Immature natural killer cell (primary cell): ENCODE data around the gene MARCKSL1. TPM values are rescaled to one million over a fixed set of nuclear protein-coding genes. Genes with fewer than 3 reads are reported as not detected.
"Not testable (repeated sequence)": the region's sequence is repeated elsewhere in the genome, so short reads cannot be mapped to it uniquely, and the experiment has no call there.

Experiments
- DNase-seq, 3 donors: peaks; one replicate each; pipeline ENCODE4 v3.0.0; 2022; ENCODE audit warnings: mixed read lengths in 1 of 3
- H3K27ac Mint-ChIP-seq, 6 donors: one replicate each; pipeline ENCODE4 v1.8.0; 2020; ENCODE audit warnings: mixed read lengths in 6 of 6, mild to moderate bottlenecking in 5 of 6, inconsistent platforms in 4 of 6, moderate library complexity in 3 of 6
- H3K27me3 Mint-ChIP-seq, 3 donors: one replicate each; pipeline ENCODE4 v1.8.0; 2020 to 2021; ENCODE audit warnings: low read depth in 3 of 3, mild to moderate bottlenecking in 3 of 3, mixed read lengths in 3 of 3, moderate library complexity in 3 of 3, inconsistent platforms in 1 of 3
- H3K36me3 Mint-ChIP-seq, 3 donors: one replicate each; pipeline ENCODE4 v1.8.0; 2020; ENCODE audit warnings: mixed read lengths in 3 of 3, inconsistent platforms in 2 of 3, mild to moderate bottlenecking in 2 of 3
- H3K4me1 Mint-ChIP-seq, 2 donors: one replicate each; pipeline ENCODE4 v1.8.0; 2020; ENCODE audit warnings: inconsistent platforms in 2 of 2, mild to moderate bottlenecking in 2 of 2, mixed read lengths in 2 of 2, moderate library complexity in 1 of 2
- H3K4me3 Mint-ChIP-seq, 5 donors: one replicate each; pipeline ENCODE4 v1.8.0; 2020; ENCODE audit warnings: mild to moderate bottlenecking in 5 of 5, mixed read lengths in 5 of 5, inconsistent platforms in 3 of 5, moderate library complexity in 3 of 5
- H3K9me3 Mint-ChIP-seq, 6 donors: one replicate each; pipeline ENCODE4 v1.8.0; 2020; ENCODE audit warnings: mild to moderate bottlenecking in 6 of 6, mixed read lengths in 6 of 6, inconsistent platforms in 4 of 6, moderate library complexity in 3 of 6
- polyA plus RNA-seq, 3 donors: library from polyadenylated mRNA; unstranded; fragments of 300-500 nt; fragmentation: Illumina TruSeq; gene quantifications; one replicate each; pipeline ENCODE4 v1.2.3, GENCODE V29; 2021

The MARCKSL1 gene
- polyA plus RNA-seq, 3 donors from 2014 or later = 20.5 to 46.9 (median 27.7) TPM

DNA sequence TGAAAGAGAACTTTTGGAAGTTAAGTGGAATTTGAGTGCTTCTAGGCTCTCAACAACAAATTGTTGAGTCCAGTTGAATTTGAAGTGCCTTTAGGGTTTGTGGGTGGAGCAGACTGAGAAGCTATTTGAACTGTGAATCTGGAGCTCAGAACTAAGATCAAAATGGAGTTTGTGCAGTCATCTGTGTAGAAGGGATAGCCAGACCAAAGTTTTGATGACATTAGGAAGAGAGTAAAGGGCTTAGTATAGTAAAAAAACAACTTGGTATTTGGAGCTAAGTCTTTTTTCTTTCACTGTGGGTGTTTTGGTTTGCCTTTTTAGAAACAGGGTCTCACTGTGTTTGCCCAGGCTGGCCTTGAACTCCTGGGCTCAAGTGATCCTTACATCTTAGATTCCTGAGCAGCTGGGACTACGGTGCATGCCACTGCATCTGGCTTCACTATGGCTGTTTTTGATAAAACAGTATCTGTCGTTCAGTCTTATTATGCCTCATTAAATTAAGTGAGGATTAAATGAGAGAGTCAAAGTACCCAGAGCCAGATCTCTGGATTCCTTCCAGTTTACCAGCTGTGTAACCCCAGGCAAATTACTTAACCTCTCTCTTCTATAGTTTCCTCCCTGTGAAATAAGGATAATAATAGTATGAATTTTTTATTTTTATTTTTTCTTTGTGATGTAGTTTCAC lies 24.2 kb downstream of the MARCKSL1 start:
- no peaks in the 10 kb centered on the region for H3K27me3 Mint-ChIP-seq
- H3K36me3 Mint-ChIP-seq = peaks cover 0 to 12% (median 9%) of the 10 kb centered on the region in 3 donors

DNA sequence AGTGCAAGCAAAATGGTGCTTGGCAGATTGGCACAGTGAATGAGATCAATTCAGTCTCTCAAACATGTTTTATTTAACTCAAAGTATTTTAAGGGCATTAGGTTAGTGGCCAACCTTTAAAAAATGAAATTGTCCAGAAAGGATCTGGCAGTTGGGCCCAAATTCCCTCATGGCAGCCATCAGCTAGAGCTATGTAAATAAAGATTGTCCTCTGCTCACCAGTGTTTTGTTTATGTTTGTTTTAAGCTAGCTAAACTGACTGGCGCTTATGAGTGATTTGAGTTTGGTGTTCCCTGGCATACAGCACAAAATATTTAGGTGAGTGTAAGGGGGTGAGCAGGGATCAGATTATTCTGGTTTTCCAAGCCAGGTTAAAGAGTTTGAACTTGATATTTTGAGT lies 26.1 kb downstream of the MARCKSL1 start:
- no peak for DNase-seq
- Mint-ChIP-seq H3K27me3 (no peaks in the 10 kb centered on the region), H3K9me3 (no peaks in the 10 kb centered on the region), H3K4me1 (peaks cover 45 to 76% of the 10 kb centered on the region in 2 donors), H3K36me3 (peaks cover 7 to 14% (median 11%) of the 10 kb centered on the region in 3 donors), H3K4me3 (no peak overlapping the region), H3K27ac (peak overlapping the region in 5 of 6 donors; percentile 43 to 69 (median 53))

More for the DNA sequence above, 24.2 kb downstream of the MARCKSL1 start:
- Mint-ChIP-seq H3K4me3 (no peak overlapping the region), H3K27ac (peak overlapping the region; percentile 9 to 88 (median 70)), H3K9me3 (no peaks in the 10 kb centered on the region), H3K4me1 (peaks cover 48 to 72% of the 10 kb centered on the region in 2 donors)
- DNase-seq = no peak

GRCh38 chr1:32307324-32307723 lies 28.7 kb downstream of the MARCKSL1 start:
- Mint-ChIP-seq H3K27ac (peak overlapping the region in 1 of 6 donors; percentile 22), H3K4me1 (peaks cover 45 to 74% of the 10 kb centered on the region in 2 donors), H3K27me3 (no peaks in the 10 kb centered on the region), H3K36me3 (peaks cover 14 to 19% (median 17%) of the 10 kb centered on the region in 3 donors), H3K4me3 (no peak overlapping the region), H3K9me3 (no peaks in the 10 kb centered on the region)
- DNase-seq = no peak

DNA sequence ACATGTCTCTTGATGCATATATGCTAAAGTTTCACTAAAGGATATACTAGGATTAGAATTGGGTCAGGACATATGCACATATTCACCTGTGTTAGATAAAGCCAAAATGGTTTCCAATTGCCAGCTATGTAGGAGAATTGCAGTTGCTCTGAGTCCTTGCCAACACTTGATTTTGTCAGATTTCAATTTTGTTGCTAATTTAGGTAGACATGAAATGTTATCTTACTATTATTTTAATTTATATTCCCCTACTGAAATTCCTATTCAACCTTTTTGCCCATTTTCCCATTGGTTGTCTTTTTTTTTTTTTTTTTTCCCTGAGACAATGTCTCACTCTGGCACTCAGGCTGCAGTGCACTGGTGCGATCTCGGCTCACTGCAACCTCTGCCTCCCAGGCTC lies 30.7 kb downstream of the MARCKSL1 start:
- DNase-seq = no peak
- peaks cover 37 to 69% of the 10 kb centered on the region in 2 donors for H3K4me1 Mint-ChIP-seq
- peaks cover 0 to 1% (median 0%) of the 10 kb centered on the region in 3 donors for H3K27me3 Mint-ChIP-seq
- H3K36me3 Mint-ChIP-seq = peaks cover 14 to 19% (median 17%) of the 10 kb centered on the region in 3 donors
- peak overlapping the region in 1 of 6 donors; percentile 10 for H3K27ac Mint-ChIP-seq
- no peaks in the 10 kb centered on the region for H3K9me3 Mint-ChIP-seq
- no peak overlapping the region for H3K4me3 Mint-ChIP-seq

DNA sequence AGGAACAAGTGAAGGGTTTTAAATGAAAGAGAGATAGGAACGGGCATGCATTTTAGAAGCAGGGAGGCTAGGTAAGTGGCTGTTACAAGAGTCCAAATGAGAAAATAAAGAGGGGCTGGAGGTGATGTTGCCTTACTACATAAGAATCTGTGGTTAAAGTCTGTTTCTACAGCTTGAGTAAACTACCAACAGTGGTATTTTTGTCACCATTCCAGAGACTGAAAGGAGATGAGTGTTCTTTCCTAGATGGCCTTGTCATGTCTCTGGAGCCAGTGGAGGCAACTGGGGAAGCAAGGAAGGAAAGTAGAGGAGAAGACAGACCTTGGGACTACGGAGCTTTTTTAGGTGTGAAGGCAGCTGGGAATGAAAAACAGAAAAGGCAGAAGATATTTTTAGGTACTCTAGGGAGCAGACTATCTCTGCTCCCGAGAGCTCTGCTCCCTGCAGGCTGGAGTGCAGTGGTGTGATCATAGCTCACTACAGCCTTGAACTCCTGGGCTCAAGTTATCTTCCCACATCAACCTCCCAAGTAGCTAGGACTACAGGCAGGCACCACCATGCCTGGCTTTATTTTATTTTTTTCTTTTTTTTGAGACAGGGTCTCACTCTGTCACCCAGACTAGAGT lies 31.9 kb downstream of the MARCKSL1 start:
- H3K27me3 Mint-ChIP-seq = peaks cover 0 to 1% (median 0%) of the 10 kb centered on the region in 3 donors
- H3K36me3 Mint-ChIP-seq = peaks cover 14 to 19% (median 17%) of the 10 kb centered on the region in 3 donors
- H3K4me3 Mint-ChIP-seq = no peak overlapping the region
- H3K27ac Mint-ChIP-seq = peak overlapping the region; percentile 6 to 67 (median 32)
- peaks cover 39 to 69% of the 10 kb centered on the region in 2 donors for H3K4me1 Mint-ChIP-seq
- no peak for DNase-seq
- H3K9me3 Mint-ChIP-seq = no peaks in the 10 kb centered on the region

DNA sequence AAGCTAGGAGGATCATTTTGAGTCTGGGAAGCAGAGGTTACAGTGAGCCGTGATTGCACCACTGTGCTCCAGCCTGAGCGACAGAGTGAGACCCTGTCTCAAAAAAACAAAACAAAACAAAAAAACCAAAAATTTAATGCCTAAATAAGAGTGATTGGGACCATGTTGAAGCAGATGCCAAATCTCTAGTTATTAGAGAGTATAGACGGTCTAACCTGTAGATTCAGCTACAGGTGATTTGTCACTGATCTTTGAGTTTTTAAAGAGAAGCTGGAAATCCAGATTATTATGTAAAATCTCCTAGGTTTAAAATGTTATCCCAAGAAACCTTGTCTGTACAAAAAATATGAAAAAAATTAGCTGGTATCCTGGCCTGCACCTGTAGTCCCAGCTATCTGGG lies 32.7 kb downstream of the MARCKSL1 start:
- Mint-ChIP-seq H3K27ac (peak overlapping the region in 1 of 6 donors; percentile 12), H3K27me3 (peaks cover 0 to 1% (median 0%) of the 10 kb centered on the region in 3 donors), H3K4me1 (peaks cover 39 to 67% of the 10 kb centered on the region in 2 donors), H3K36me3 (peaks cover 14 to 19% (median 17%) of the 10 kb centered on the region in 3 donors), H3K9me3 (no peaks in the 10 kb centered on the region), H3K4me3 (no peak overlapping the region)
- DNase-seq = no peak

GRCh38 chr1:32299327-32299726 lies 36.7 kb downstream of the MARCKSL1 start:
- DNase-seq = no peak
- H3K4me3 Mint-ChIP-seq = no peak overlapping the region
- H3K36me3 Mint-ChIP-seq = peaks cover 5 to 6% (median 6%) of the 10 kb centered on the region in 3 donors
- no peaks in the 10 kb centered on the region for H3K9me3 Mint-ChIP-seq
- peak overlapping the region in 2 of 6 donors; percentile 23 to 48 for H3K27ac Mint-ChIP-seq
- peaks cover 0 to 1% (median 0%) of the 10 kb centered on the region in 3 donors for H3K27me3 Mint-ChIP-seq
- peaks cover 56 to 62% of the 10 kb centered on the region in 2 donors for H3K4me1 Mint-ChIP-seq

- not testable (repeated sequence) for H3K36me3 Mint-ChIP-seq, DNase-seq, H3K27me3 Mint-ChIP-seq, H3K9me3 Mint-ChIP-seq, H3K4me3 Mint-ChIP-seq, H3K27ac Mint-ChIP-seq
- peaks cover 55 to 59% of the 10 kb centered on the region in 2 donors for H3K4me1 Mint-ChIP-seq
These were observed 37.8 kb downstream of the MARCKSL1 start for GRCh38 chr1:32298211-32298610.

GRCh38 chr1:32291708-32292538 lies 44.1 kb downstream of the MARCKSL1 start, which contains the start of gene HDAC1:
HDAC1 (plus strand) TSS chr1:32292083; CDS start chr1:32292170, 87 bp downstream.
- peak within 1 kb of the TSS; percentile 94 to 100 (median 99) for H3K4me3 Mint-ChIP-seq
- H3K36me3 Mint-ChIP-seq = no peaks in the 10 kb centered on the region
- H3K27ac Mint-ChIP-seq = peak within 1 kb of the TSS; percentile 77 to 99 (median 94)
- no peaks in the 10 kb centered on the region for H3K9me3 Mint-ChIP-seq
- H3K4me1 Mint-ChIP-seq = peaks cover 45 to 49% of the 10 kb centered on the region in 2 donors
- peaks cover 0 to 14% (median 8%) of the 10 kb centered on the region in 3 donors for H3K27me3 Mint-ChIP-seq
- peak; percentile 97 to 98 (median 98) for DNase-seq

DNA sequence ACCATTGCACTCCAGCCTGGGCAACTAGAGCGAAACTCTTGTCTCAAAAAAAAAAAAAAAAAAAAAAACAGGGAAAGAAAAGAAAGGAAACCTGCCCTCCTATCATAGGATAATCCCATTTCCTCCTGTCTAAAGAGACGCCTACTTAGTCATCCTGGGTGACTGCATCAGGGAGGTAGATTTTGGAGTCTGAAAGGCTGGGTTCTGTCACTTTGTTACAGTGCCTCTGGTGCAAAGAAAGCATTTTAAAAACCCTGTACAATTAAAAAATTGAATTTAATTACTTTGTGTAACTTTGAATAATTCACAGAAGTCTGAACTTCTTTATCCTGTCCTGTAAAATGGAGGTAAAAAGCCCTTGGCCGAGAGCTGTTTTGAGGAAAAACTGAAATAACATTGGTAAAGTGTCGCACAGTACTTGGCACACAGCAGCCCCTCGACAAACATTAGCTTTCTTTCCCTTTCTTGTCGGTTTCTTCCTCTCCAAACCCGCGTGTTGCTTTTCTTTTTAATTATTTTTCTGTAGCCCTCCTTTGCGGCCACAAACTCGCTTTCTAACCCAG lies 44.8 kb downstream of the MARCKSL1 start:
- no peaks in the 10 kb centered on the region for H3K9me3 Mint-ChIP-seq
- peaks cover 38 to 42% of the 10 kb centered on the region in 2 donors for H3K4me1 Mint-ChIP-seq
- H3K27me3 Mint-ChIP-seq = peaks cover 0 to 14% (median 8%) of the 10 kb centered on the region in 3 donors
- H3K36me3 Mint-ChIP-seq = peaks cover 4% of the 10 kb centered on the region in 3 donors
- no peak for DNase-seq
- peak overlapping the region; percentile 77 to 99 (median 93) for H3K27ac Mint-ChIP-seq
- peak overlapping the region; percentile 94 to 100 (median 99) for H3K4me3 Mint-ChIP-seq

- peaks cover 4 to 18% (median 7%) of the 10 kb centered on the region in 3 donors for H3K36me3 Mint-ChIP-seq
- H3K27me3 Mint-ChIP-seq = peaks cover 0 to 14% (median 8%) of the 10 kb centered on the region in 3 donors
- H3K4me3 Mint-ChIP-seq = no peak overlapping the region
- H3K27ac Mint-ChIP-seq = peak overlapping the region in 3 of 6 donors; percentile 58 to 76 (median 74)
- peaks cover 20 to 26% of the 10 kb centered on the region in 2 donors for H3K4me1 Mint-ChIP-seq
- no peaks in the 10 kb centered on the region for H3K9me3 Mint-ChIP-seq
- DNase-seq = no peak
These were observed 46.8 kb downstream of the MARCKSL1 start for GRCh38 chr1:32289256-32289655.

- DNase-seq = no peak
- Mint-ChIP-seq H3K9me3 (no peaks in the 10 kb centered on the region), H3K36me3 (peaks cover 4 to 22% (median 7%) of the 10 kb centered on the region in 3 donors), H3K4me1 (peaks cover 14 to 16% of the 10 kb centered on the region in 2 donors), H3K4me3 (no peak overlapping the region), H3K27me3 (peaks cover 0 to 5% (median 0%) of the 10 kb centered on the region in 3 donors), H3K27ac (peak overlapping the region in 1 of 6 donors; percentile 83)
These were observed 49.3 kb downstream of the MARCKSL1 start for GRCh38 chr1:32286763-32287162.

DNA sequence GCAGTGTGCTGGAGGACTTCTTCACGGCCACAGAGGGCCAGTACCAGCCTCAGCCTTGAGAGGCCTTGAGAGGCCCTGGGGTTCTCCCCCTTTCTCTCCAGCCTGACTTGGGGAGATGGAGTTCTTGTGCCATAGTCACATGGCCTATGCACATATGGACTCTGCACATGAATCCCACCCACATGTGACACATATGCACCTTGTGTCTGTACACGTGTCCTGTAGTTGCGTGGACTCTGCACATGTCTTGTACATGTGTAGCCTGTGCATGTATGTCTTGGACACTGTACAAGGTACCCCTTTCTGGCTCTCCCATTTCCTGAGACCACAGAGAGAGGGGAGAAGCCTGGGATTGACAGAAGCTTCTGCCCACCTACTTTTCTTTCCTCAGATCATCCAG lies 50.4 kb downstream of the MARCKSL1 start:
- H3K4me3 Mint-ChIP-seq = no peak overlapping the region
- no peaks in the 10 kb centered on the region for H3K27me3 Mint-ChIP-seq
- H3K4me1 Mint-ChIP-seq = peaks cover 9 to 12% of the 10 kb centered on the region in 2 donors
- no peak for DNase-seq
- H3K27ac Mint-ChIP-seq = peak overlapping the region in 2 of 6 donors; percentile 13 to 52
- H3K36me3 Mint-ChIP-seq = peaks cover 7 to 22% (median 7%) of the 10 kb centered on the region in 3 donors
- H3K9me3 Mint-ChIP-seq = no peaks in the 10 kb centered on the region
